Tibial nerve (tissue), 4 donors: ENCODE data around the gene GALNTL6.

ENCODE experiments used
- CTCF ChIP-seq, 5 experiments: fragments of 200-600 bp in 3 of 5; fragments of 450-650 bp in 2 of 5; sonication (generic) in 3 of 5; IDR thresholded peaks; one replicate each; pipeline ENCODE4 v1.5.1; 2016 to 2019; ENCODE audit warnings: antibody characterized with exemption in 5 of 5, mild to moderate bottlenecking in 3 of 5, moderate library complexity in 2 of 5
- EP300 ChIP-seq, 2 donors: sonication (generic); formaldehyde crosslinking; IDR thresholded peaks; one replicate each; pipeline ENCODE4 v1.6.1; 2017; ENCODE audit warnings: antibody characterized with exemption in 2 of 2, mild to moderate bottlenecking in 1 of 2
- POLR2A ChIP-seq, 2 donors: fragments of 450-650 bp; IDR thresholded peaks; one replicate each; pipeline ENCODE4 v1.6.1; 2017; ENCODE audit warnings: antibody characterized with exemption in 2 of 2, mild to moderate bottlenecking in 2 of 2, moderate library complexity in 2 of 2

- TF ChIP-seq POLR2A (IDR thresholded peaks at IDR 0.05), result no peak
- no peak for TF ChIP-seq EP300 (IDR thresholded peaks at IDR 0.05)
- no peak for TF ChIP-seq CTCF (IDR thresholded peaks at IDR 0.05)
These were observed 106.1 kb downstream of the GALNTL6 start for GRCh38 chr4:171919314-171919713.
